ENCODE measurements around the gene RNF138. TPM values are rescaled to one million over a fixed set of nuclear protein-coding genes. Genes with fewer than 3 reads are reported as not detected.
"Not testable (repeated sequence)": the region's sequence is repeated elsewhere in the genome, so short reads cannot be mapped to it uniquely, and the experiment has no call there.

Gene RNF138
- total RNA-seq, 1 donor from 2014 or later = 25.8 TPM

DNA sequence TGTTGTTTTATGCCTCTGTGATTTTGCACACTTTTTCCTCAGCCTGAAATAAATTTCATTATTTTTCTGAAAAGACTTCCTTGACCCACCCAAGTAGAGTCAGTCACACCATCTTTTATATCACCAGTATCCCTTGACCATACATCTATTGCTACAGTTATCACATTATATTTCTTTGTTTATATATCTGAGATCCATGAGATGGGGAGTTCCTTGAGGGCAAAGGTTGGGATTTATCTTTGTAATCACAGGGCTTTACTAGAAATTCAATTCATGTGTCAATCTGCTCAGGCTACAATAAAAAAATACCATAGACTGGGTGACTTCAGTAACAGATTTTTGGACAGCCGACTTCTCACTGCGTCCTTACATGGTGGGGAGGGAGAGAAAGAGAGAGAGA, 12.8 kb upstream of the RNF138 start:
- H3K4me3 ChIP-seq = no peak overlapping the region
- no peak overlapping the region for H3K27ac ChIP-seq
- H3K36me3 ChIP-seq = no peaks in the 10 kb centered on the region
- no peak for ATAC-seq
- H3K27me3 ChIP-seq = no peaks in the 10 kb centered on the region
- intact Hi-C loops (cut with DNase I) = no loop called here
- TF ChIP-seq, protein P1, sequence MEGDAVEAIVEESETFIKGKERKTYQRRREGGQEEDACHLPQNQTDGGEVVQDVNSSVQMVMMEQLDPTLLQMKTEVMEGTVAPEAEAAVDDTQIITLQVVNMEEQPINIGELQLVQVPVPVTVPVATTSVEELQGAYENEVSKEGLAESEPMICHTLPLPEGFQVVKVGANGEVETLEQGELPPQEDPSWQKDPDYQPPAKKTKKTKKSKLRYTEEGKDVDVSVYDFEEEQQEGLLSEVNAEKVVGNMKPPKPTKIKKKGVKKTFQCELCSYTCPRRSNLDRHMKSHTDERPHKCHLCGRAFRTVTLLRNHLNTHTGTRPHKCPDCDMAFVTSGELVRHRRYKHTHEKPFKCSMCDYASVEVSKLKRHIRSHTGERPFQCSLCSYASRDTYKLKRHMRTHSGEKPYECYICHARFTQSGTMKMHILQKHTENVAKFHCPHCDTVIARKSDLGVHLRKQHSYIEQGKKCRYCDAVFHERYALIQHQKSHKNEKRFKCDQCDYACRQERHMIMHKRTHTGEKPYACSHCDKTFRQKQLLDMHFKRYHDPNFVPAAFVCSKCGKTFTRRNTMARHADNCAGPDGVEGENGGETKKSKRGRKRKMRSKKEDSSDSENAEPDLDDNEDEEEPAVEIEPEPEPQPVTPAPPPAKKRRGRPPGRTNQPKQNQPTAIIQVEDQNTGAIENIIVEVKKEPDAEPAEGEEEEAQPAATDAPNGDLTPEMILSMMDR (IDR thresholded peaks at IDR 0.05) = no peak
- H3K9me3 ChIP-seq = no peaks in the 10 kb centered on the region
- no peak for DNase-seq
- no peaks in the 10 kb centered on the region for H3K4me1 ChIP-seq

DNA sequence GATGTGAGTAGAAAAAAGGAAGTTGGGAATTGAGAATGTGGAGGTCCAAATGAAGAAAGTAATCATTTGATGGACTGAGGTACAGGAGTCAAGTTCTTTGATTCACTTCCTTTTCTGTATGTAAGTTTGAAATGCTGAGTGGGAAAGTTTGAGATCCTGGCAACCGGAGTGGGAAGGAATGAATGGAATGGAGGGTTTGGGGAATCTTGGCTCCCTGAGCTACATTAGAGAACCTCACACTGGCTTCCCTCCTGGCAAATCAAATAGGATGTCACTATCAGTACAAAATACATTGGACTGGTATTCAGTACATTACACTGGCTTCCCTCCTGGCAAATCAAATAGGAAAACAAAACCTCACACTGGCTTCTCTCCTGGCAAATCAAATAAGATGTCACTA, 9.8 kb upstream of the RNF138 start:
- no peak for ATAC-seq
- no peak for DNase-seq
- intact Hi-C loops (cut with DNase I) = no loop called here

DNA sequence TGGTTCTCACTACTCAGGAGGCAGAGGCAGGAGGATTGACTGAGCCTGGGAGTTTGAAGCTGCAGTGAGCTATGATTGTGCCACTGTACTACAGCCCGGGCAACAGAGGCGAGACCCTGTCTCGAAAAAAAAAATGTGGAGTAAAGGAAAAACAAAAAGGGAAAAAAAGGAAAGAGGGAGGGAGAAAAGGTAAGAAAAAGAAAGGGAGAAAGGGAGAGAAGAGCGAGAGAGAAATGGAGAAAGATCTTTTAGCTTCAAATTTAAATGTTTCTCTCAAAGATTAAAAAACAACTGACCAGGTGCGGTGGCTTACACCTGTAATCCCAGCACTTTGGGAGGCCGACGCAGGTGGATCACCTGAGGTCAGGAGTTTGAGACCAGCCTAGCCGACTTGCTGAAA, 7.9 kb upstream of the RNF138 start:
- Histone ChIP-seq H3K36me3 (no peaks in the 10 kb centered on the region), H3K4me1 (peaks cover 17% of the 10 kb centered on the region), H3K27ac (no peak overlapping the region), H3K4me3 (no peak overlapping the region), H3K9me3 (no peaks in the 10 kb centered on the region), H3K27me3 (no peaks in the 10 kb centered on the region)
- ATAC-seq (no peak), DNase-seq (no peak)
- intact Hi-C loops (cut with DNase I) = no loop called here
- TF ChIP-seq, protein P1 (IDR thresholded peaks at IDR 0.05) = no peak

More for the DNA sequence above, 9.8 kb upstream of the RNF138 start:
- H3K36me3 ChIP-seq = no peaks in the 10 kb centered on the region
- no peak overlapping the region for H3K27ac ChIP-seq
- no peaks in the 10 kb centered on the region for H3K27me3 ChIP-seq
- peaks cover 17% of the 10 kb centered on the region for H3K4me1 ChIP-seq
- H3K4me3 ChIP-seq = no peak overlapping the region
- TF ChIP-seq, protein P1 (IDR thresholded peaks at IDR 0.05) = no peak
- H3K9me3 ChIP-seq = no peaks in the 10 kb centered on the region

DNA sequence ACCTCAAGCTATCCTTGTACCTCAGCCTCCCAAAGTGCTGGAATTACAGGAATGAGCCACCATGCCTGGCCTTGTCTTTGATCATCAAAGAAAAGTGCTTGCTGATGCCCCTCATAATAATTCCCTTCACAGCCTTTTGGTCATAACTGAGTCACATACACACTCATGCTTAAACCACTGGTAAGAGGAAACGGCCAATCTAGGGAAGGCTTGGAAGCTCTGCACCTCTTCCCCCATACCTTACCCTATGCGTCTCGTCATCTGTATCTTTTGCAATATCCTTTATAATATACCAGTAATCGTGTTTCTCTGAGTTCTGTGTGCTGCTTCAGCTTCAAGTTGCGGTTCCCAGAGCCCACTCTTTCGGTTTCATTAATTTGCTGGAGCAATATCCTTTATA, 4.8 kb upstream of the RNF138 start:
- Histone ChIP-seq H3K4me3 (no peak overlapping the region), H3K27me3 (no peaks in the 10 kb centered on the region), H3K9me3 (no peaks in the 10 kb centered on the region), H3K27ac (no peak overlapping the region), H3K4me1 (peaks cover 17% of the 10 kb centered on the region), H3K36me3 (no peaks in the 10 kb centered on the region)
- intact Hi-C loops (cut with DNase I) = no loop called here
- TF ChIP-seq, protein P1 (IDR thresholded peaks at IDR 0.05) = no peak
- ATAC-seq (no peak), DNase-seq (no peak)

DNA sequence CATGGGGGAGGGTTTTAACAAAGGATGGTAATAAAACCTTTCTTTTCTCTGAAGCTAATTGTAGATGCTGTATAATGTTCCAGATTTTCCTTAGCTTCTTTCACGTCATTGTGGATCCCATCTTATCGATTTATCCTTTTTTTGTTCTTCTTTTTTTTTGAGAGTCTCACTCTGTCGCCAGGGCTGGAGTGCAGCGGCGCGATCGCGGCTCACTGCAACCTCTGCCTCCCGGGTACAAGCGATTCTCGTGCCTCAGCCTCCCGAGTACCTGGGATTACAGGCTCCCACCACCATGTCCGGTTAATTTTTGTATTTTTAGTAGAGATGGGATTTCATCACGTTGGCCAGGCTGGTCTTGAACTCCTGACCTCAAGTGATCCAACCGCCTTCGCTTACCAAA, 843 bp upstream of the RNF138 start:
- H3K27ac ChIP-seq; DNase-seq; ATAC-seq; H3K9me3 ChIP-seq; H3K36me3 ChIP-seq; intact Hi-C loops (cut with DNase I); H3K4me3 ChIP-seq; H3K27me3 ChIP-seq: not testable (repeated sequence)
- peaks cover 14% of the 10 kb centered on the region for H3K4me1 ChIP-seq

DNA sequence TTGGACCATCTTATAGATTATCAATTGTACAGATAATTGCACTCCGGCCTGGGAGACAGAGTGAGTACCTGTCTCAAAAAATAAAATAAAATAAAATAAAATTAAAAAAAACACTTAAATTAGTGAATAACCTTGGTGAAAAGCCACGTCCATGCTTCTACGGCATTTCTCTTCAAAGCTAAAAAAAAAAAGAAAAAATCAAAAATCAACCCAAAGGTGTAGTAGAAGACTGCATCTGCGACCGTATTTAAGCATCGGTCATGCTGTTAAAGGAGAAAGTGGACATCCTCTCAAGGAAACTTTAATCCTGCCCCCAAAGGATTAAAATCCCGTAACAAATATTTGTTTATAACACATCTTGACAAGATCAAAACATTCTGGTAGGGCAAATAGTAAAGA, 350 bp upstream of the RNF138 start:
- H3K4me3 ChIP-seq = peak overlapping the region; percentile 89
- H3K36me3 ChIP-seq = peaks cover 6% of the 10 kb centered on the region
- H3K27me3 ChIP-seq = no peaks in the 10 kb centered on the region
- intact Hi-C loops (cut with DNase I) = no loop called here
- peak overlapping the region; percentile 100 for H3K27ac ChIP-seq
- H3K9me3 ChIP-seq = no peaks in the 10 kb centered on the region
- TF ChIP-seq, protein P1 (IDR thresholded peaks at IDR 0.05) = no peak
- peaks cover 12% of the 10 kb centered on the region for H3K4me1 ChIP-seq
- ATAC-seq (no peak), DNase-seq (no peak)

Measured in upper lobe of right lung (tissue), 1 donor.